ENCODE measurements around the gene HNRNPA2B1. TPM values are rescaled to one million over a fixed set of nuclear protein-coding genes. Genes with fewer than 3 reads are reported as not detected.

Gene HNRNPA2B1
- total RNA-seq, 1 experiment from 2014 or later, result 145 TPM

DNA sequence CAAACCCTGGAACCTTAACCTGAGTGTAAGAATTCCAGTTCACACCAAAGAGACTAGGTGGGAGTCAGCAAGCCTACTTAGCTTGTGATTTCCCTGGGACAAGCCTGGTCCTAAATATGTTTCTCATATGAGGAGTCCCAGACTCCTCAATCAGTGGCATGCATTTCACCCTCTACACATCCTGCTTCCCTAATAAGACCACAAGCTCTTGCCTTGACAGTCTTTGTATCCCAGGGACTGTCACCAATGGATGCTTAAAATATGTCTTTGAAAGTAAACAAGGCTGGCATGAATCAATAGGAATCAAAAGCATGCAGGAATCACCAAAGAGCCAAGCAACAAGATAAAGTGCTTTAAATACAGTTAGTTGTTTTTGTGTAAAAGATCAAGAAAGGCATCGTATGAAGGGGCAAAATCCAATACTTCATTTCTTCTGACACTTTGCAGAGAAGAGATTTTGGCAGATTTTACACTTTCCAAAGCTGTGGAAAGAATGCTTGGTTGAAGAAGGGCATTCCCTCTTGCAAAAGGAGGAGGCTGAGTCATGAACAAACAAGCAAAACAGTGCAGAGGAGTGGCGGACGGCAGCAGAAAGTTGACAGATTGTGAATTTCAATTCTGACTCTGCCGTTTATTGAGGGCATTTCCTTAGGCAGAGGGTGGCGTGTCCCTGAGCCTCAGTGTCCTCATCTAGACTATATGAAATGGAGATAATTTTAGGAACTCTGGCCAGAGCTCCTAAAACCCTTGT, 57.1 kb downstream of the HNRNPA2B1 start:
- Histone ChIP-seq H3K9me2 (replicated peaks; ENCODE audit: insufficient read depth, low read length) (no peaks in the 10 kb centered on the region), H3K36me3 (ENCODE audit: insufficient read depth, low read length) (no peaks in the 10 kb centered on the region), H3K9ac (ENCODE audit: low read length) (no peak overlapping the region), H3K4me1 (ENCODE audit: low read length) (no peaks in the 10 kb centered on the region), H3K27me3 (ENCODE audit: low read length) (no peaks in the 10 kb centered on the region), H3K4me2 (ENCODE audit: low read depth, low read length, poor library complexity, severe bottlenecking) (no peak overlapping the region), H2AFZ (ENCODE audit: low read length) (no peak overlapping the region), H3K79me2 (ENCODE audit: low read length) (no peaks in the 10 kb centered on the region), H4K20me1 (ENCODE audit: insufficient read depth, low read depth, low read length) (no peaks in the 10 kb centered on the region), H3K9me3 (ENCODE audit: low read length) (no peaks in the 10 kb centered on the region), H3K27ac (ENCODE audit: low read length) (no peak overlapping the region), H3K4me3 (ENCODE audit: low read length) (no peak overlapping the region)
- DNase-seq, result no peak

DNA sequence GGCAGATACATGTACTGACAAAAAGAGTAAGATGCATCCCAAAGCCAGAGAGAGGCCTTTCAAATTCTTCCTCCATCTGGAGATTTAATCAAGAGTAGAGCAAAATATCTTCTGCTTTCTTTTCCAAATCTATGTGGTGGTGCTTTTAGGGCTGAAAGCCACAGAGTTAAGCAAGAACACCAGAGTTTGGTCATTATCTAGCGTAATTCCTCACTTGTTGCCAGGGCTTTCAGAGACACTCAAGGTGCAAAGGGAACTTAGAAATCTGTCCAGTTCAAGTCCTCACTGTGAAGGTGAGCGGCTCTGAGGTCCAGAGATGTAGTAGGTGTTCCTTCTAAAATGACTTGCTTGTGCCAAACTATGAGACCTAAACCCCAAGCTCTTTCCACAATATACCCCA, 59.5 kb downstream of the HNRNPA2B1 start:
- H3K4me3 ChIP-seq (ENCODE audit: low read length), result no peak overlapping the region
- no peak for DNase-seq
- no peaks in the 10 kb centered on the region for H3K9me3 ChIP-seq (ENCODE audit: low read length)
- no peaks in the 10 kb centered on the region for H3K27me3 ChIP-seq (ENCODE audit: low read length)
- no peaks in the 10 kb centered on the region for H3K79me2 ChIP-seq (ENCODE audit: low read length)
- no peaks in the 10 kb centered on the region for H3K9me2 ChIP-seq (replicated peaks; ENCODE audit: insufficient read depth, low read length)
- no peaks in the 10 kb centered on the region for H4K20me1 ChIP-seq (ENCODE audit: insufficient read depth, low read depth, low read length)
- H3K36me3 ChIP-seq (ENCODE audit: insufficient read depth, low read length), result no peaks in the 10 kb centered on the region
- no peak overlapping the region for H3K27ac ChIP-seq (ENCODE audit: low read length)
- no peak overlapping the region for H3K9ac ChIP-seq (ENCODE audit: low read length)
- H2AFZ ChIP-seq (ENCODE audit: low read length), result no peak overlapping the region
- H3K4me1 ChIP-seq (ENCODE audit: low read length), result no peaks in the 10 kb centered on the region
- H3K4me2 ChIP-seq (ENCODE audit: low read depth, low read length, poor library complexity, severe bottlenecking), result no peak overlapping the region

DNA sequence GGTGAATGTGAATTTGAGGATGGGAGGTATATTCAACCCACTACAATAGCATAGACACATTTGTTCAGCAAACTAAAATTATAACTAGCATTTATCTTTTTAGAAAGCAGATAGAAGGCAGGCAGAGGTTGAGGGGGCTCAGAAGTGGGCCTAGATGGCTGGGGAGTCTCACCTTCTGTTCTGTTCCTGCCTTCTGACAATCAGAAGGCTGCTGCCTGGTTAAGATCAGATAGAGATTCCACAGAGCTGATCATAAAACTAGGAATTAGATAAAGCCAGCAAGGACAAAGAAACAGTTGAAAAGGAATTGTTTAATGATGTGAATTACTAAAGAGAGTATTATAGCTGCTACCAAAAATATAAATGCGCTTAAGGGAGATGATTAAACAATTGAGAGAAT, 60.2 kb downstream of the HNRNPA2B1 start:
- H3K36me3 ChIP-seq (ENCODE audit: insufficient read depth, low read length), result no peaks in the 10 kb centered on the region
- no peaks in the 10 kb centered on the region for H3K4me1 ChIP-seq (ENCODE audit: low read length)
- H3K27ac ChIP-seq (ENCODE audit: low read length), result no peak overlapping the region

More for the DNA sequence above, 60.2 kb downstream of the HNRNPA2B1 start:
- Histone ChIP-seq H3K4me2 (ENCODE audit: low read depth, low read length, poor library complexity, severe bottlenecking) (no peak overlapping the region), H4K20me1 (ENCODE audit: insufficient read depth, low read depth, low read length) (no peaks in the 10 kb centered on the region), H3K4me3 (ENCODE audit: low read length) (no peak overlapping the region), H2AFZ (ENCODE audit: low read length) (no peak overlapping the region), H3K79me2 (ENCODE audit: low read length) (no peaks in the 10 kb centered on the region), H3K27me3 (ENCODE audit: low read length) (no peaks in the 10 kb centered on the region), H3K9me2 (replicated peaks; ENCODE audit: insufficient read depth, low read length) (no peaks in the 10 kb centered on the region), H3K9me3 (ENCODE audit: low read length) (no peaks in the 10 kb centered on the region), H3K9ac (ENCODE audit: low read length) (no peak overlapping the region)
- no peak for DNase-seq

Other genes with a start within 250 kb of the HNRNPA2B1 start
- gene NFE2L3, start 48.5 kb downstream of the HNRNPA2B1 start, total RNA-seq (2014; rRNA removed; shearing (Covaris generic); ENCODE audit: low replicate concordance), result not detected in 2 replicates
- gene CBX3, start 999 bp upstream of the HNRNPA2B1 start, total RNA-seq (2014; rRNA removed; shearing (Covaris generic); ENCODE audit: low replicate concordance), result 111 and 168 TPM in 2 replicates
- gene SNX10, start 91.1 kb upstream of the HNRNPA2B1 start, total RNA-seq (2014; rRNA removed; shearing (Covaris generic); ENCODE audit: low replicate concordance), result 4.9 and 24.2 TPM in 2 replicates